ENCODE measurements around the gene ZNF580. TPM values are rescaled to one million over a fixed set of nuclear protein-coding genes. Genes with fewer than 3 reads are reported as not detected.

ZNF580 gene
- total and polyA plus RNA-seq, 10 of the 15 experiments (the other 5 are each of a cell fraction or from before 2014, with no cell fraction given): 2.3 to 31.8 (median 10.0) TPM

- FAIRE-seq (no peak), DNase-seq (ENCODE audit: low read depth, low spot score) (no peak), ATAC-seq (no peak)
- no peaks in the 10 kb centered on the region for H3K27me3 ChIP-seq (replicated peaks in 1 of 2; ENCODE audit: control insufficient read depth in 2 of 2, insufficient read depth in 2 of 2, low read length in 1 of 2)
- no TSS peak for BruUV-seq (replicated peaks)
- WGBS (ENCODE audit: insufficient coverage, insufficient replicate concordance, low lambda C conversion rate, missing lambda C conversion rate): 99% methylated on average over 21 of the region's 21 CpGs
- ChIA-PET RAD21 (ENCODE audit: unreplicated experiment) (no interaction called here), CTCF (interaction anchor here (4.6 kb wide), 1 partner anchor 31 kb away, joined by 65 read pairs; no protein-coding TSS in a partner anchor), POLR2A (no interaction called here), SMC1A (ENCODE audit: uncharacterized antibody, unreplicated experiment) (no interaction called here)
- no peak overlapping the region for H3K4me3 ChIP-seq
- H3K36me3 ChIP-seq (ENCODE audit: control insufficient read depth in 2 of 2, insufficient read depth in 2 of 2, low read length in 1 of 2): no peaks in the 10 kb centered on the region
- H3K27ac ChIP-seq (ENCODE audit: control insufficient read depth, insufficient read depth): no peak overlapping the region
- no peaks in the 10 kb centered on the region for H4K20me1 ChIP-seq (ENCODE audit: control insufficient read depth, insufficient read depth)
- H3K9ac ChIP-seq (ENCODE audit: control insufficient read depth, insufficient read depth, low read length): no peak overlapping the region
- in situ Hi-C loops (cut with MboI): no loop called here
- peaks cover 30% of the 10 kb centered on the region for H3K79me2 ChIP-seq (ENCODE audit: control insufficient read depth, insufficient read depth, low read length)
- H2AFZ ChIP-seq (ENCODE audit: control insufficient read depth, low read depth, low read length): no peak overlapping the region
- H3K4me1 ChIP-seq (ENCODE audit: control insufficient read depth, insufficient read depth, low read length): peaks cover 10% of the 10 kb centered on the region; the same call in 1 of the 2 replicates
- no peak overlapping the region for H3K4me2 ChIP-seq (ENCODE audit: control insufficient read depth, insufficient read depth)
- H3K9me3 ChIP-seq (replicated peaks; ENCODE audit: control insufficient read depth, insufficient read depth, low read length): no peaks in the 10 kb centered on the region
- TF ChIP-seq ATF3 (IDR thresholded peaks at IDR 0.05; ENCODE audit: borderline replicate concordance, extremely low read depth, low read depth, low read length): no peak
- TF ChIP-seq MTA2 (IDR thresholded peaks at IDR 0.05; ENCODE audit: low read depth): no peak
- TF ChIP-seq MEF2A (IDR thresholded peaks at IDR 0.05; ENCODE audit: insufficient read depth, low read depth, low read length): no peak
- no peak for TF ChIP-seq HSF1 (IDR thresholded peaks at IDR 0.05; ENCODE audit: low read depth, low read length)
- no peak for TF ChIP-seq PAX8 (IDR thresholded peaks at IDR 0.05)
- no peak for TF ChIP-seq POLR2AphosphoS5 (IDR thresholded peaks at IDR 0.05; ENCODE audit: low read length)
- no peak for TF ChIP-seq SP1 (IDR thresholded peaks at IDR 0.05; ENCODE audit: low read depth, low read length)
- TF ChIP-seq KAT2A (conservative IDR thresholded peaks at IDR 0.05; ENCODE audit: control insufficient read depth, low read depth, low read length): no peak
- no peak for TF ChIP-seq BHLHE40 (IDR thresholded peaks at IDR 0.05; ENCODE audit: borderline replicate concordance in 1 of 2, low read depth in 2 of 2, low read length in 1 of 2)
- no peak for TF ChIP-seq HDGF (IDR thresholded peaks at IDR 0.05)
- no peak for TF ChIP-seq ZBTB33 (IDR thresholded peaks at IDR 0.05)
- TF ChIP-seq REST (IDR thresholded peaks at IDR 0.05; ENCODE audit: low read depth, low read length): no peak
- no peak for TF ChIP-seq PBX3 (IDR thresholded peaks at IDR 0.05; ENCODE audit: insufficient replicate concordance, low read depth, low read length)
- no peak for TF ChIP-seq FOS (IDR thresholded peaks at IDR 0.05; ENCODE audit: borderline replicate concordance, extremely low read depth, insufficient read length)
- TF ChIP-seq CREM (IDR thresholded peaks at IDR 0.05; ENCODE audit: low read depth): no peak
- no peak for TF ChIP-seq SREBF2 (IDR thresholded peaks at IDR 0.05; ENCODE audit: low read length)
- intact Hi-C loops (cut with micrococcal nuclease; ENCODE audit: unreplicated experiment): loop anchor here (5.0 kb wide), 1 partner anchor 39 kb away; the partner anchor contains the start of genes ZNF580 and ZNF581
These were observed 37.7 kb upstream of the ZNF580 start for GRCh38 chr19:55603115-55603514.
